Erythroblast (primary cell): Measurements from ENCODE around the gene IL2RG.

Source experiments
- DNase-seq, 2 experiments: peaks; one replicate each; lab custom pipeline; 2025; lab: John Stamatoyannopoulos, UW
- GATA1 ChIP-seq: IDR thresholded peaks from 2 replicates; pipeline ENCODE4 v1.6.1; 2011; ENCODE audit warnings: low read depth, mild to moderate bottlenecking, control low read depth, low read length, moderate library complexity
- POLR2A ChIP-seq: IDR thresholded peaks from 2 replicates; pipeline ENCODE4 v1.6.1; 2011; ENCODE audit warnings: mild to moderate bottlenecking, low read length

Gene IL2RG

GRCh38 chrX:71103110-71103983 lies 8.0 kb downstream of the IL2RG start:
- TF ChIP-seq POLR2A (no peak), GATA1 (no peak)
- peak; percentile 40 to 42 for DNase-seq

- TF ChIP-seq POLR2A = no peak
- TF ChIP-seq GATA1 = no peak
- peak; percentile 40 to 57 for DNase-seq
Observed at GRCh38 chrX:71102292-71102691, 9.1 kb downstream of the IL2RG start.

- TF ChIP-seq GATA1 = no peak
- TF ChIP-seq POLR2A = no peak
- peak in 1 of 2 experiments; percentile 3 for DNase-seq
Observed at GRCh38 chrX:71100581-71101505, 10.5 kb downstream of the IL2RG start.

GRCh38 chrX:71099736-71100135 lies 11.6 kb downstream of the IL2RG start:
- TF ChIP-seq POLR2A = no peak
- TF ChIP-seq GATA1 = no peak
- no peak for DNase-seq

GRCh38 chrX:71098951-71099506 lies 12.3 kb downstream of the IL2RG start:
- TF ChIP-seq GATA1 = no peak
- no peak for TF ChIP-seq POLR2A
- no peak for DNase-seq

- TF ChIP-seq POLR2A = no peak
- TF ChIP-seq GATA1 = no peak
- peak; percentile 81 to 86 for DNase-seq
Observed at GRCh38 chrX:71098302-71098701, 13.1 kb downstream of the IL2RG start.

GRCh38 chrX:71096760-71097032 lies 14.7 kb downstream of the IL2RG start:
- peak; percentile 17 to 48 for DNase-seq
- TF ChIP-seq POLR2A (no peak), GATA1 (no peak)

- DNase-seq = peak; percentile 84 to 89
- TF ChIP-seq POLR2A (peak; percentile 43), GATA1 (no peak)
Observed at GRCh38 chrX:71095981-71096759, 15.2 kb downstream of the IL2RG start.

- TF ChIP-seq GATA1 = no peak
- peak; percentile 4 for TF ChIP-seq POLR2A
- DNase-seq = peak; percentile 90 to 93
Observed at GRCh38 chrX:71095555-71095980, 15.8 kb downstream of the IL2RG start, which contains the start of gene FOXO4. FOXO4 (plus strand) TSS chrX:71095851; CDS start chrX:71096529, 678 bp downstream.

GRCh38 chrX:71095033-71095432 lies 16.3 kb downstream of the IL2RG start:
- TF ChIP-seq GATA1 = no peak
- no peak for TF ChIP-seq POLR2A
- peak; percentile 46 to 73 for DNase-seq

- no peak for TF ChIP-seq GATA1
- DNase-seq = peak in 1 of 2 experiments; percentile 6
Observed at GRCh38 chrX:71091263-71091662, 20.1 kb downstream of the IL2RG start.

GRCh38 chrX:71085900-71086299 lies 25.5 kb downstream of the IL2RG start:
- no peak for TF ChIP-seq POLR2A
- no peak for TF ChIP-seq GATA1
- no peak for DNase-seq

- TF ChIP-seq GATA1 (no peak), POLR2A (no peak)
- DNase-seq = no peak
Observed at GRCh38 chrX:71082822-71083221, 28.6 kb downstream of the IL2RG start.
